H9 (cell line): Measurements from ENCODE around the gene LAMB1. TPM values are rescaled to one million over a fixed set of nuclear protein-coding genes. Genes with fewer than 3 reads are reported as not detected.

ENCODE experiments used
- DNase-seq: peaks from one replicate; pipeline ENCODE4 v3.0.0-alpha.2; 2017
- H2AFZ ChIP-seq: one replicate; pipeline ENCODE4 v1.6.1; 2013; ENCODE audit warnings: mild to moderate bottlenecking, low read length, control low read depth, moderate library complexity
- H2AK5ac ChIP-seq: 2 replicates; pipeline ENCODE4 v1.6.1; 2013; ENCODE audit warnings: low read length, control low read depth, mixed read lengths; ENCODE audit not compliant: insufficient read length
- H2BK120ac ChIP-seq: one replicate; pipeline ENCODE4 v1.6.1; 2013; ENCODE audit warnings: low read depth, mild to moderate bottlenecking, low read length, control low read depth, inconsistent platforms; ENCODE audit not compliant: poor library complexity, severe bottlenecking
- H2BK12ac ChIP-seq: 2 replicates; pipeline ENCODE4 v1.6.1; 2013; ENCODE audit warnings: low read length, control low read depth, mixed read lengths, low read depth; ENCODE audit not compliant: insufficient read length
- H2BK15ac ChIP-seq: 2 replicates; pipeline ENCODE4 v1.6.1; 2013; ENCODE audit warnings: low read depth, low read length, control low read depth
- H2BK20ac ChIP-seq: one replicate; pipeline ENCODE4 v1.6.1; 2013; ENCODE audit warnings: low read depth, mild to moderate bottlenecking, low read length, control low read depth, inconsistent platforms; ENCODE audit not compliant: poor library complexity, severe bottlenecking
- H2BK5ac ChIP-seq: 2 replicates; pipeline ENCODE4 v1.6.1; 2013; ENCODE audit warnings: low read length, control low read depth, mixed read lengths; ENCODE audit not compliant: insufficient read length
- H3K14ac ChIP-seq: 2 replicates; pipeline ENCODE4 v1.6.1; 2013; ENCODE audit warnings: low read length, control low read depth; ENCODE audit not compliant: insufficient read depth
- H3K18ac ChIP-seq: 2 replicates; pipeline ENCODE4 v1.6.1; 2013; ENCODE audit warnings: low read depth, mild to moderate bottlenecking, mixed read lengths, low read length, control low read depth; ENCODE audit not compliant: insufficient read length
- H3K23ac ChIP-seq: 2 replicates; pipeline ENCODE4 v1.6.1; 2013; ENCODE audit warnings: low read length, control low read depth, mixed read lengths, low read depth; ENCODE audit not compliant: insufficient read length
- H3K23me2 ChIP-seq: 2 replicates; pipeline ENCODE4 v1.6.1; 2013; ENCODE audit warnings: low read depth, mild to moderate bottlenecking, mixed read lengths, low read length, control low read depth; ENCODE audit not compliant: insufficient read length, poor library complexity, severe bottlenecking
- H3K27ac ChIP-seq: 2 replicates; pipeline ENCODE4 v1.5.1; 2013; ENCODE audit warnings: low read length, control low read depth, mixed read lengths, low read depth; ENCODE audit not compliant: insufficient read length
- H3K27me3 ChIP-seq: 2 replicates; pipeline ENCODE4 v1.6.1; 2013; ENCODE audit warnings: low read length, control low read depth, inconsistent platforms; ENCODE audit not compliant: insufficient read depth
- H3K4ac ChIP-seq: 2 replicates; pipeline ENCODE4 v1.6.1; 2013; ENCODE audit warnings: low read depth, mild to moderate bottlenecking, control low read depth, inconsistent platforms, low read length, moderate library complexity
- H3K4me1 ChIP-seq: 2 replicates; pipeline ENCODE4 v1.6.1; 2013; ENCODE audit warnings: low read length, control low read depth, inconsistent platforms; ENCODE audit not compliant: insufficient read depth
- H3K4me2 ChIP-seq: 2 replicates; pipeline ENCODE4 v1.6.1; 2013; ENCODE audit warnings: low read length, control low read depth, mixed read lengths; ENCODE audit not compliant: insufficient read length, insufficient read depth
- H3K56ac ChIP-seq: 2 replicates; pipeline ENCODE4 v1.6.1; 2013; ENCODE audit warnings: low read depth, mild to moderate bottlenecking, mixed read lengths, low read length, control low read depth; ENCODE audit not compliant: insufficient read length
- H3K79me1 ChIP-seq: 2 replicates; pipeline ENCODE4 v1.6.1; 2013; ENCODE audit warnings: low read depth, mild to moderate bottlenecking, moderate library complexity, low read length, control low read depth, inconsistent platforms; ENCODE audit not compliant: insufficient read depth, poor library complexity, severe bottlenecking
- H3K79me2 ChIP-seq: 2 replicates; pipeline ENCODE4 v1.6.1; 2013; ENCODE audit warnings: low read length, control low read depth, inconsistent platforms; ENCODE audit not compliant: insufficient read depth
- H3K9ac ChIP-seq: 2 replicates; pipeline ENCODE4 v1.6.1; 2013; ENCODE audit warnings: low read length, control low read depth, mixed read lengths; ENCODE audit not compliant: insufficient read length; ENCODE audit errors: extremely low read depth
- H3K9me3 ChIP-seq: one replicate; pipeline ENCODE4 v1.6.1; 2013; ENCODE audit warnings: low read depth, low read length, inconsistent platforms; ENCODE audit not compliant: control insufficient read depth
- H3T11ph ChIP-seq: one replicate; pipeline ENCODE4 v1.6.1; 2013; ENCODE audit warnings: mild to moderate bottlenecking, low read length, control low read depth, inconsistent platforms
- H4K20me1 ChIP-seq: one replicate; pipeline ENCODE4 v1.6.1; 2013; ENCODE audit not compliant: control insufficient read depth, insufficient read length, insufficient read depth
- H4K5ac ChIP-seq: 2 replicates; pipeline ENCODE4 v1.6.1; 2013; ENCODE audit warnings: low read depth, mild to moderate bottlenecking, mixed read lengths, low read length, control low read depth; ENCODE audit not compliant: insufficient read length
- H4K8ac ChIP-seq: replicated peaks from 2 replicates; pipeline ENCODE4 v1.6.1; 2013; ENCODE audit warnings: low read length, control low read depth, mixed read lengths, low read depth; ENCODE audit not compliant: insufficient read length
- H4K91ac ChIP-seq: 2 replicates; pipeline ENCODE4 v1.6.1; 2013; ENCODE audit warnings: low read depth, mild to moderate bottlenecking, moderate library complexity, mixed read lengths, low read length, control low read depth; ENCODE audit not compliant: insufficient read length
- H3K27ac Mint-ChIP-seq, 3 experiments: 2 replicates in 2 of 3; 3 replicates in 1 of 3; pipeline ENCODE4 v1.8.0; 2020 to 2021; ENCODE audit warnings: mixed read lengths in 3 of 3, mild to moderate bottlenecking in 1 of 3, moderate library complexity in 1 of 3
- H3K27me3 Mint-ChIP-seq: 2 replicates; pipeline ENCODE4 v1.8.0; 2021; ENCODE audit warnings: low read depth, mild to moderate bottlenecking, moderate library complexity, mixed read lengths
- H3K36me3 Mint-ChIP-seq, 3 experiments: 2 replicates in 2 of 3; 3 replicates in 1 of 3; pipeline ENCODE4 v1.8.0; 2020 to 2021; ENCODE audit warnings: low read depth in 3 of 3, mixed read lengths in 3 of 3; ENCODE audit not compliant: insufficient read depth in 1 of 3
- H3K4me1 Mint-ChIP-seq, 2 experiments: 2 replicates each; pipeline ENCODE4 v1.8.0; 2020; ENCODE audit warnings: mixed read lengths in 2 of 2
- H3K4me3 Mint-ChIP-seq, 2 experiments: 2 replicates in 1 of 2; 3 replicates in 1 of 2; pipeline ENCODE4 v1.8.0; 2020 to 2021; ENCODE audit warnings: mild to moderate bottlenecking in 2 of 2, mixed read lengths in 2 of 2, moderate library complexity in 1 of 2
- H3K9me3 Mint-ChIP-seq, 2 experiments: 2 replicates in 1 of 2; 3 replicates in 1 of 2; pipeline ENCODE4 v1.8.0; 2020; ENCODE audit warnings: mild to moderate bottlenecking in 2 of 2, mixed read lengths in 2 of 2, moderate library complexity in 1 of 2
- WGBS: extraction: QIAGEN DNeasy Blood & Tissue Kit; methylation state at CpG from one replicate; pipeline ENCODE4 v1.1.7; 2013; ENCODE audit warnings: missing lambda C conversion rate, low lambda C conversion rate, mixed read lengths; ENCODE audit not compliant: insufficient read length; ENCODE audit errors: extremely low coverage; 5-methylcytosine and 5-hydroxymethylcytosine counted together
- total RNA-seq: library from RNA; stranded (reverse); gene quantifications from 2 replicates; pipeline ENCODE4 v1.2.1, GENCODE V29; 2021
- TF ChIP-seq, protein P1 (sequence below): fragments of 200-600 bp; sonication (generic); conservative IDR thresholded peaks from 3 replicates; pipeline ENCODE4 v1.8.0; 2021; ENCODE audit warnings: antibody characterized with exemption, mild to moderate bottlenecking

Gene LAMB1
- total RNA-seq, 1 experiment from 2014 or later, result 75.8 TPM

DNA sequence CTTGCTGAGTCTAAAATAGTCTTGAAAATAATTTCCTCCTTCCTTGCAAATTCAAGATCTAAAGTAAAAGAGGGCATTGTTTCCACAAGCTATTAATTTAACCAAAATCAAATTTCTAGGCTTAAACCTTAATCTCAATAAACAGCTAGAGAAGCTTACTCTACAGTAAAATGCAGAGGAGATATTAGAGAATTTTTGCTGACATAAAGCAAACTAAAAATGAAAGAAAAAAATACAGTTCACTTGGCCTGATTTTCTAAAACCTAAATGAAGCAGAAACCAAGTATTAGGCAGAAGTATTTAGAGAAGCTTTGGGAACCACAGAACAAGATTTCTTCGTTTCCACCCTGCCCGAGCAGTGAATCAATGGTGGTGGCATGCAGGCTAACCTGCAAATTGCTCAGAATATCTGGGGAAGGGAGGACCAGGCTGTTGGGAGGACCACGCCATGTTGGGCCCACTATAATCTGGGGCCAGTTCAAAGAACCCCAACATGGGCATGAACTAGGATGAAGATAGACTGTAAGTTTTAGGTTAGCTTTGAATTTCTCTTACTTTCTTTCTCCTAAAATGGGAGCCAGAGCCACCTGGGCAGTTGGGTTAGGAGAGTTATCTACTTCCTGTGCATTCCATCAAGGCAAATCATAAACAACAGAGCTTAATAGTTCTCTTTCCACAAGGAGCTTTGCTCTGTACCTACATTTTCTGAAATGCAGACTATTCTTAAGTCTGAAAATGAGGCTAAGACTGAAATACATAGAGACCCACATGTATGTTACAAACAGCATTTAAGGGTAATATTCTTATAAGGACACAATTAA, 4.1 kb downstream of the LAMB1 start:
- H3K79me1 ChIP-seq, result no peaks in the 10 kb centered on the region
- H3K23ac ChIP-seq, result no peak overlapping the region
- WGBS, result no CpG with 5 or more reads among the region's 3 CpGs
- no peak overlapping the region for H3K14ac ChIP-seq
- no peaks in the 10 kb centered on the region for H3K9me3 ChIP-seq
- Mint-ChIP-seq H3K36me3 (peaks cover 4 to 44% (median 15%) of the 10 kb centered on the region in 3 experiments), H3K9me3 (no peaks in the 10 kb centered on the region; a peak in 2 of 5 replicates), H3K27ac (0 out of 7 replicates have a peak overlapping the region, but pooled peaks of 1 of the 3 experiments have one; percentile 22), H3K4me3 (no peak overlapping the region), H3K27me3 (peaks cover 27% of the 10 kb centered on the region), H3K4me1 (peaks cover 26 to 31% of the 10 kb centered on the region in 2 experiments)
- H3K27ac ChIP-seq, result no peak overlapping the region
- H2BK12ac ChIP-seq, result no peak overlapping the region
- no peak overlapping the region for H3K18ac ChIP-seq
- H3K9ac ChIP-seq, result no peak overlapping the region
- no peak overlapping the region for H2BK5ac ChIP-seq
- H4K8ac ChIP-seq, result no peak overlapping the region
- no peak overlapping the region for H3T11ph ChIP-seq
- H2AFZ ChIP-seq, result no peak overlapping the region
- peaks cover 16% of the 10 kb centered on the region for H3K23me2 ChIP-seq
- TF ChIP-seq, protein P1, sequence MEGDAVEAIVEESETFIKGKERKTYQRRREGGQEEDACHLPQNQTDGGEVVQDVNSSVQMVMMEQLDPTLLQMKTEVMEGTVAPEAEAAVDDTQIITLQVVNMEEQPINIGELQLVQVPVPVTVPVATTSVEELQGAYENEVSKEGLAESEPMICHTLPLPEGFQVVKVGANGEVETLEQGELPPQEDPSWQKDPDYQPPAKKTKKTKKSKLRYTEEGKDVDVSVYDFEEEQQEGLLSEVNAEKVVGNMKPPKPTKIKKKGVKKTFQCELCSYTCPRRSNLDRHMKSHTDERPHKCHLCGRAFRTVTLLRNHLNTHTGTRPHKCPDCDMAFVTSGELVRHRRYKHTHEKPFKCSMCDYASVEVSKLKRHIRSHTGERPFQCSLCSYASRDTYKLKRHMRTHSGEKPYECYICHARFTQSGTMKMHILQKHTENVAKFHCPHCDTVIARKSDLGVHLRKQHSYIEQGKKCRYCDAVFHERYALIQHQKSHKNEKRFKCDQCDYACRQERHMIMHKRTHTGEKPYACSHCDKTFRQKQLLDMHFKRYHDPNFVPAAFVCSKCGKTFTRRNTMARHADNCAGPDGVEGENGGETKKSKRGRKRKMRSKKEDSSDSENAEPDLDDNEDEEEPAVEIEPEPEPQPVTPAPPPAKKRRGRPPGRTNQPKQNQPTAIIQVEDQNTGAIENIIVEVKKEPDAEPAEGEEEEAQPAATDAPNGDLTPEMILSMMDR, result no peak
- no peak overlapping the region for H4K5ac ChIP-seq
- no peak overlapping the region for H3K56ac ChIP-seq
- no peak overlapping the region for H3K4me2 ChIP-seq
- no peak overlapping the region for H2BK120ac ChIP-seq
- DNase-seq, result no peak
- no peaks in the 10 kb centered on the region for H4K20me1 ChIP-seq
- H3K4me1 ChIP-seq, result peaks cover 2% of the 10 kb centered on the region; the same call in 1 of the 2 replicates
- H3K79me2 ChIP-seq, result no peaks in the 10 kb centered on the region
- H3K27me3 ChIP-seq, result peaks cover 23% of the 10 kb centered on the region; the same call in 1 of the 2 replicates
- no peak overlapping the region for H2BK20ac ChIP-seq
- no peak overlapping the region for H2AK5ac ChIP-seq
- H3K4ac ChIP-seq, result no peak overlapping the region
- H2BK15ac ChIP-seq, result no peak overlapping the region
- H4K91ac ChIP-seq, result no peak overlapping the region
